ENCODE measurements around the gene ENOPH1.

- TF ChIP-seq RFX5 (IDR thresholded peaks at IDR 0.05; ENCODE audit: low read depth, low read length) (peak; percentile 57; the same call in 1 of the 2 replicates), USF2 (IDR thresholded peaks at IDR 0.05; ENCODE audit: low read depth, low read length) (no peak), CTCF (conservative IDR thresholded peaks at IDR 0.05; ENCODE audit: low read depth, low read length) (peak; percentile 99), RCOR1 (IDR thresholded peaks at IDR 0.05; ENCODE audit: insufficient replicate concordance, low read length) (no peak), CEBPB (IDR thresholded peaks at IDR 0.05; ENCODE audit: low read depth, low read length) (no peak), FOS (IDR thresholded peaks at IDR 0.05; ENCODE audit: low read depth, low read length) (no peak; the same call in 1 of the 2 replicates), POLR2A (IDR thresholded peaks at IDR 0.05; ENCODE audit: low read depth, low read length) (peak; percentile 99), RAD21 (IDR thresholded peaks at IDR 0.05; ENCODE audit: low read length) (no peak)
These were observed 1.2 kb upstream of the ENOPH1 start for GRCh38 chr4:82428969-82429727.
